Panc1 (cell line): ENCODE data around the gene CD28. TPM values are rescaled to one million over a fixed set of nuclear protein-coding genes. Genes with fewer than 3 reads are reported as not detected.

Experiments used
- ATAC-seq: fragments of 200-7000 bp; cut with Tn5 transposase; 2 replicates; pipeline ENCODE4 v1.9.1; 2020; ENCODE audit warnings: mild to moderate bottlenecking, moderate library complexity
- BruUV-seq: library from RNA; stranded (reverse); fragments of 400-500 nt; replicated peaks from 2 replicates; lab custom pipeline; 2021; lab: Mats Ljungman, UMichigan
- CTCF ChIA-PET: fragments of 300-600 bp; sonication (Branson Sonifier 250); formaldehyde crosslinking; loops from one replicate; lab custom pipeline; 2022; ENCODE audit warnings: antibody characterized with exemption; lab: Charles Lee
- POLR2A ChIA-PET: fragments of 300-600 bp; sonication (Branson Sonifier 250); formaldehyde crosslinking; loops from one replicate; lab custom pipeline; 2022; ENCODE audit warnings: antibody characterized with exemption; lab: Charles Lee
- DNase-seq: peaks from one replicate; pipeline ENCODE4 v3.0.0-alpha.2; 2010; ENCODE audit warnings: low read depth, low spot score
- H3K27ac ChIP-seq: 2 replicates; pipeline ENCODE4 v1.5.1; 2011; ENCODE audit warnings: mild to moderate bottlenecking, low read length, inconsistent platforms
- H3K27me3 ChIP-seq: fragments of 200-500 bp; sonication (Bioruptor generic); 2 replicates; pipeline ENCODE4 v1.6.0; 2014; ENCODE audit warnings: low read length, inconsistent platforms; ENCODE audit not compliant: control insufficient read depth, insufficient read depth
- H3K36me3 ChIP-seq: fragments of 200-500 bp; sonication (Bioruptor generic); 2 replicates; pipeline ENCODE4 v1.5.1; 2014; ENCODE audit warnings: inconsistent platforms, mild to moderate bottlenecking, low read length, moderate library complexity; ENCODE audit not compliant: control insufficient read depth, insufficient read depth
- H3K4me1 ChIP-seq: 2 replicates; pipeline ENCODE4 v1.5.1; 2011; ENCODE audit warnings: inconsistent platforms, mild to moderate bottlenecking, low read length, moderate library complexity; ENCODE audit not compliant: control insufficient read depth, insufficient read depth
- H3K4me3 ChIP-seq, 2 experiments: 2 replicates each; pipeline ENCODE4 v1.5.1; 2011 to 2012; ENCODE audit warnings: low read depth in 2 of 2, low read length in 2 of 2, mild to moderate bottlenecking in 2 of 2, inconsistent platforms in 1 of 2, moderate library complexity in 1 of 2
- H3K9me3 ChIP-seq: fragments of 200-500 bp; sonication (Bioruptor generic); 2 replicates; pipeline ENCODE4 v1.5.1; 2014; ENCODE audit warnings: low read depth, mild to moderate bottlenecking, inconsistent platforms, low read length, moderate library complexity; ENCODE audit not compliant: control insufficient read depth, insufficient read depth
- POLR2AphosphoS5 ChIP-seq: IDR thresholded peaks from 2 replicates; pipeline ENCODE4 v1.6.1; 2012; ENCODE audit warnings: mild to moderate bottlenecking, low read depth, low read length, moderate library complexity
- SIN3A ChIP-seq: IDR thresholded peaks from 2 replicates; pipeline ENCODE4 v1.6.1; 2012; ENCODE audit warnings: low read depth, mild to moderate bottlenecking, low read length, moderate library complexity, borderline replicate concordance; ENCODE audit not compliant: insufficient read depth
- TCF7L2 ChIP-seq: IDR thresholded peaks from 2 replicates; pipeline ENCODE4 v1.6.1; 2011; ENCODE audit warnings: mild to moderate bottlenecking, low read depth, low read length, inconsistent platforms
- in situ Hi-C: cut with HindIII; loops from 2 replicates; pipeline ENCODE4 v1.10.0; 2016; ENCODE audit warnings: low sequenced_read_pairs, low pct_unique_long_range_greater_than_20kb
- intact Hi-C: fragments of 100-400 bp; cut with micrococcal nuclease; formaldehyde crosslinking; loops from one replicate; pipeline ENCODE4 v1.10.0; 2022; ENCODE audit not compliant: unreplicated experiment
- total RNA-seq: library from RNA; stranded (reverse); gene quantifications from one replicate; pipeline ENCODE4 v1.2.1, GENCODE V29; 2021; ENCODE audit not compliant: unreplicated experiment
- TF ChIP-seq, protein P1 (sequence below): fragments of 450-650 bp; IDR thresholded peaks from 2 replicates; pipeline ENCODE4 v1.5.1; 2017; ENCODE audit warnings: mild to moderate bottlenecking
- TF ChIP-seq, protein P2 (sequence below), 2 experiments: IDR thresholded peaks; 2 replicates each; pipeline ENCODE4 v1.6.1; 2011 to 2012; ENCODE audit warnings: low read depth in 2 of 2, control low read depth in 1 of 2, low read length in 1 of 2, mild to moderate bottlenecking in 1 of 2, moderate library complexity in 1 of 2; ENCODE audit not compliant: insufficient read depth in 1 of 2

The CD28 gene
- total RNA-seq, 1 experiment from 2014 or later: 0.21 TPM

DNA sequence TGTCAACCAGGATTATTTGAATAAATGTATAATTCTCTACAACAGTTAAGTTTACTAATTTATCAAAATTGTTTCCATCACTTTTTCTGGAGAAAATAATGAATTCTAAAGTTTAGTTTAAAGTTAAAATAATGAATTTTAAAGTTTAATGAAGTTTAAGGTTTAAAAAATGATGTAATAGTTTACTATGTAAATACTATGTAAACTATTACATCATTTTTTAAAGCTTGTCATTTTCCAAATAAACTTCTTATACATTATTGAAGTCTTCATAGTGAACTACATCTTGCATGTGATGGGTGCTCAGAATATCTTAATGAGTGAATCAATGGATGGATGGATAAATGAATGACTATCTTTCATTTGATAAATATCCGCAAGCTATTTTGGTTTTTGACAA is 38.8 kb downstream of the CD28 start:
- no peak for DNase-seq
- Histone ChIP-seq H3K4me1 (no peaks in the 10 kb centered on the region), H3K9me3 (no peaks in the 10 kb centered on the region), H3K36me3 (no peaks in the 10 kb centered on the region), H3K27ac (no peak overlapping the region), H3K27me3 (no peaks in the 10 kb centered on the region), H3K4me3 (no peak overlapping the region)
- BruUV-seq: no TSS peak
- in situ Hi-C loops (no loop called here), intact Hi-C loops (no loop called here)
- no peak for ATAC-seq
- CTCF ChIA-PET: no interaction called here
- TF ChIP-seq POLR2AphosphoS5: no peak
- TF ChIP-seq, protein P1, sequence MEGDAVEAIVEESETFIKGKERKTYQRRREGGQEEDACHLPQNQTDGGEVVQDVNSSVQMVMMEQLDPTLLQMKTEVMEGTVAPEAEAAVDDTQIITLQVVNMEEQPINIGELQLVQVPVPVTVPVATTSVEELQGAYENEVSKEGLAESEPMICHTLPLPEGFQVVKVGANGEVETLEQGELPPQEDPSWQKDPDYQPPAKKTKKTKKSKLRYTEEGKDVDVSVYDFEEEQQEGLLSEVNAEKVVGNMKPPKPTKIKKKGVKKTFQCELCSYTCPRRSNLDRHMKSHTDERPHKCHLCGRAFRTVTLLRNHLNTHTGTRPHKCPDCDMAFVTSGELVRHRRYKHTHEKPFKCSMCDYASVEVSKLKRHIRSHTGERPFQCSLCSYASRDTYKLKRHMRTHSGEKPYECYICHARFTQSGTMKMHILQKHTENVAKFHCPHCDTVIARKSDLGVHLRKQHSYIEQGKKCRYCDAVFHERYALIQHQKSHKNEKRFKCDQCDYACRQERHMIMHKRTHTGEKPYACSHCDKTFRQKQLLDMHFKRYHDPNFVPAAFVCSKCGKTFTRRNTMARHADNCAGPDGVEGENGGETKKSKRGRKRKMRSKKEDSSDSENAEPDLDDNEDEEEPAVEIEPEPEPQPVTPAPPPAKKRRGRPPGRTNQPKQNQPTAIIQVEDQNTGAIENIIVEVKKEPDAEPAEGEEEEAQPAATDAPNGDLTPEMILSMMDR: no peak
- POLR2A ChIA-PET: no interaction called here

DNA sequence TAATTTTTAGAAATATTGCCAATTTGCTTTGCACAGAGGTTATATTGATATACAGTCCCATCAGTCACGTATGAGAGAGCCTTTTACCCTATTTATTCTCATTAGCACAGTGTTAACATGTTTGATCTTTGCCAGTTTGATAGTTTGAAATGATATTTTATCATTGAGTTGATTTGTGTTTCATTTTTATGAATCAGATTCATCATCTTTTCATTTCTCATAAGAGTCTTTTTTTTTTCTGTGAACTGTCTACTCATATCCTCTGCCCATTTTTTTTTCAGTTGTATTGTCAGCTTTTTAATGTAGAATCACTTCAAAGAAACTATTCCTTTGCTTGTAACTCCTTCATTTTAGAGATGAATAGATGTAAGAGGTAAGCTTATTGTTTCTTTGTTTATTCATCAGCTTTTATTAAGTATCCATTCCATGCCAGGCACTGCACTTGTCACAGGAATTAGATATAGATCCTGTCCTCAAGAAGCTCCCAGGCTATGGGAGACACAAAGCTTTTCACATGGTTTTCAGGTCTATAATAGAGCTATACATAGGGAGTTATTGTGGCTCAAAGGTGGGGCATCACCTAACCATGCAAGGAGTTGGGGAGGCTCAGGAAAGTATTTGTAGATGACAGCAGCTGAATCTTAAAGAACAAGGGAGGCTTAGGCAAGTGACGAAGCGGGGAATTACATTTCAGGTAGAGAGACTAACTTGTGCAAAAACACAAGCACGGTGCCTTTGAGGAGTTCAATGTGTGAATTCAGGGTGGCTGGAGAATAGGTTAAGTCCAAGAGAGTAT is 42.1 kb downstream of the CD28 start:
- ChIA-PET CTCF (no interaction called here), POLR2A (interaction anchor here (0.7 kb wide), 1 partner anchor 39 kb away, joined by 5 read pairs; no protein-coding TSS in a partner anchor)
- no peak overlapping the region for H3K27ac ChIP-seq
- no peak overlapping the region for H3K4me3 ChIP-seq
- H3K36me3 ChIP-seq: no peaks in the 10 kb centered on the region
- H3K4me1 ChIP-seq: no peaks in the 10 kb centered on the region
- H3K9me3 ChIP-seq: no peaks in the 10 kb centered on the region
- no TSS peak for BruUV-seq
- no peak for TF ChIP-seq POLR2AphosphoS5
- TF ChIP-seq, protein P1: no peak
- TF ChIP-seq SIN3A: no peak
- TF ChIP-seq, protein P2, sequence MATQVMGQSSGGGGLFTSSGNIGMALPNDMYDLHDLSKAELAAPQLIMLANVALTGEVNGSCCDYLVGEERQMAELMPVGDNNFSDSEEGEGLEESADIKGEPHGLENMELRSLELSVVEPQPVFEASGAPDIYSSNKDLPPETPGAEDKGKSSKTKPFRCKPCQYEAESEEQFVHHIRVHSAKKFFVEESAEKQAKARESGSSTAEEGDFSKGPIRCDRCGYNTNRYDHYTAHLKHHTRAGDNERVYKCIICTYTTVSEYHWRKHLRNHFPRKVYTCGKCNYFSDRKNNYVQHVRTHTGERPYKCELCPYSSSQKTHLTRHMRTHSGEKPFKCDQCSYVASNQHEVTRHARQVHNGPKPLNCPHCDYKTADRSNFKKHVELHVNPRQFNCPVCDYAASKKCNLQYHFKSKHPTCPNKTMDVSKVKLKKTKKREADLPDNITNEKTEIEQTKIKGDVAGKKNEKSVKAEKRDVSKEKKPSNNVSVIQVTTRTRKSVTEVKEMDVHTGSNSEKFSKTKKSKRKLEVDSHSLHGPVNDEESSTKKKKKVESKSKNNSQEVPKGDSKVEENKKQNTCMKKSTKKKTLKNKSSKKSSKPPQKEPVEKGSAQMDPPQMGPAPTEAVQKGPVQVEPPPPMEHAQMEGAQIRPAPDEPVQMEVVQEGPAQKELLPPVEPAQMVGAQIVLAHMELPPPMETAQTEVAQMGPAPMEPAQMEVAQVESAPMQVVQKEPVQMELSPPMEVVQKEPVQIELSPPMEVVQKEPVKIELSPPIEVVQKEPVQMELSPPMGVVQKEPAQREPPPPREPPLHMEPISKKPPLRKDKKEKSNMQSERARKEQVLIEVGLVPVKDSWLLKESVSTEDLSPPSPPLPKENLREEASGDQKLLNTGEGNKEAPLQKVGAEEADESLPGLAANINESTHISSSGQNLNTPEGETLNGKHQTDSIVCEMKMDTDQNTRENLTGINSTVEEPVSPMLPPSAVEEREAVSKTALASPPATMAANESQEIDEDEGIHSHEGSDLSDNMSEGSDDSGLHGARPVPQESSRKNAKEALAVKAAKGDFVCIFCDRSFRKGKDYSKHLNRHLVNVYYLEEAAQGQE (IDR thresholded peaks at IDR 0.05; ENCODE audit: insufficient read depth in 1 of 2, low read depth in 2 of 2, low read length in 1 of 2): no peak
- no peak for TF ChIP-seq TCF7L2
- DNase-seq: no peak
- ATAC-seq: no peak
- H3K27me3 ChIP-seq: no peaks in the 10 kb centered on the region
- intact Hi-C loops (no loop called here), in situ Hi-C loops (no loop called here)
